CD14-positive monocyte (primary cell): ENCODE data around the gene SIGLEC8. TPM values are rescaled to one million over a fixed set of nuclear protein-coding genes. Genes with fewer than 3 reads are reported as not detected.
A peak's percentile ranks its signal among the peaks of the same experiment; 100 is the strongest.

Experiments
- DNase-seq, 3 donors: peaks; one replicate each; pipeline ENCODE4 v3.0.0-alpha.2; 2011 to 2022
- H2AFZ ChIP-seq: 2 replicates; pipeline ENCODE4 v1.6.0; 2012; ENCODE audit warnings: mild to moderate bottlenecking, low read depth, low read length, inconsistent platforms; ENCODE audit not compliant: insufficient read depth, poor library complexity, severe bottlenecking
- H3K27ac ChIP-seq, 2 donors: 1 replicate in 1 of 2; 2 replicates in 1 of 2; pipeline ENCODE4 v1.5.1; 2012 to 2013; ENCODE audit warnings: low read length in 2 of 2, control low read depth in 1 of 2, inconsistent platforms in 1 of 2, low read depth in 1 of 2, mild to moderate bottlenecking in 1 of 2
- H3K27me3 ChIP-seq, 2 donors: one replicate each; pipeline versions ENCODE4 v1.6.0 to v1.6.1; 2011 to 2013; ENCODE audit warnings: low read length in 2 of 2; ENCODE audit not compliant: control insufficient read depth in 2 of 2, insufficient read depth in 2 of 2
- H3K36me3 ChIP-seq, 2 donors: replicated peaks in 1 of 2; 1 replicate in 1 of 2; 2 replicates in 1 of 2; pipeline versions ENCODE4 v1.5.1 to v1.6.1; 2012 to 2013; ENCODE audit warnings: low read length in 2 of 2, control low read depth in 1 of 2, inconsistent platforms in 1 of 2, mild to moderate bottlenecking in 1 of 2; ENCODE audit not compliant: insufficient read depth in 2 of 2, control insufficient read depth in 1 of 2
- H3K4me1 ChIP-seq, 2 donors: 1 replicate in 1 of 2; 2 replicates in 1 of 2; pipeline versions ENCODE4 v1.5.1 to v1.6.1; 2012 to 2013; ENCODE audit warnings: low read length in 2 of 2, control low read depth in 1 of 2, inconsistent platforms in 1 of 2, mild to moderate bottlenecking in 1 of 2, moderate library complexity in 1 of 2; ENCODE audit not compliant: insufficient read depth in 2 of 2, control insufficient read depth in 1 of 2
- H3K4me2 ChIP-seq: replicated peaks from 2 replicates; pipeline ENCODE3; 2012; ENCODE audit warnings: low read length, moderate library complexity, mild to moderate bottlenecking; ENCODE audit not compliant: poor library complexity, severe bottlenecking; ENCODE audit errors: extremely low read depth
- H3K4me3 ChIP-seq, 3 experiments: fragments of 200-600 bp in 1 of 3; sonication (generic) in 1 of 3; replicated peaks in 1 of 3; 1 replicate in 2 of 3; 2 replicates in 1 of 3; pipeline ENCODE4 v1.5.1; 2011 to 2013; ENCODE audit warnings: low read length in 3 of 3, mild to moderate bottlenecking in 3 of 3, control low read depth in 2 of 3, low read depth in 2 of 3, inconsistent platforms in 1 of 3, moderate library complexity in 1 of 3
- H3K79me2 ChIP-seq: 2 replicates; pipeline ENCODE4 v1.6.0; 2012; ENCODE audit warnings: mild to moderate bottlenecking, control low read depth, inconsistent platforms, low read length, moderate library complexity; ENCODE audit not compliant: insufficient read depth
- H3K9ac ChIP-seq: 2 replicates; pipeline ENCODE4 v1.6.0; 2017; ENCODE audit warnings: low read length, mild to moderate bottlenecking; ENCODE audit not compliant: insufficient read depth, poor library complexity, severe bottlenecking
- H3K9me3 ChIP-seq, 2 donors: replicated peaks in 1 of 2; 1 replicate in 1 of 2; 2 replicates in 1 of 2; pipeline versions ENCODE4 v1.5.1 to v1.6.1; 2012 to 2013; ENCODE audit warnings: low read length in 2 of 2, control low read depth in 1 of 2; ENCODE audit not compliant: control insufficient read depth in 1 of 2, insufficient read depth in 1 of 2
- H4K20me1 ChIP-seq: 2 replicates; pipeline ENCODE4 v1.6.0; 2012; ENCODE audit warnings: mild to moderate bottlenecking, low read length, control low read depth, moderate library complexity; ENCODE audit not compliant: insufficient read depth
- H3K27ac Mint-ChIP-seq, 7 donors: one replicate each; pipeline ENCODE4 v1.8.0; 2020; ENCODE audit warnings: mild to moderate bottlenecking in 7 of 7, mixed read lengths in 7 of 7, moderate library complexity in 6 of 7, inconsistent platforms in 2 of 7
- H3K27me3 Mint-ChIP-seq, 3 donors: one replicate each; pipeline ENCODE4 v1.8.0; 2021 to 2022; ENCODE audit warnings: low read depth in 3 of 3, mild to moderate bottlenecking in 3 of 3, mixed read lengths in 3 of 3, moderate library complexity in 3 of 3, inconsistent platforms in 1 of 3
- H3K36me3 Mint-ChIP-seq, 2 donors: one replicate each; pipeline ENCODE4 v1.8.0; 2020; ENCODE audit warnings: mixed read lengths in 2 of 2, inconsistent platforms in 1 of 2, mild to moderate bottlenecking in 1 of 2
- H3K4me1 Mint-ChIP-seq: one replicate; pipeline ENCODE4 v1.8.0; 2020; ENCODE audit warnings: mild to moderate bottlenecking, mixed read lengths
- H3K4me3 Mint-ChIP-seq, 2 donors: one replicate each; pipeline ENCODE4 v1.8.0; 2020; ENCODE audit warnings: mild to moderate bottlenecking in 2 of 2, mixed read lengths in 2 of 2, moderate library complexity in 1 of 2
- H3K9me3 Mint-ChIP-seq, 7 donors: one replicate each; pipeline ENCODE4 v1.8.0; 2020 to 2022; ENCODE audit warnings: mixed read lengths in 7 of 7, mild to moderate bottlenecking in 6 of 7, moderate library complexity in 6 of 7, inconsistent platforms in 2 of 7
- WGBS: methylation state at CpG from one replicate; pipeline ENCODE4 v1.1.5; 2013; ENCODE audit warnings: missing lambda C conversion rate; ENCODE audit not compliant: insufficient coverage; 5-methylcytosine and 5-hydroxymethylcytosine counted together
- intact Hi-C, 2 donors: fragments of 100-400 bp; cut with micrococcal nuclease; formaldehyde crosslinking; loops; one replicate each; pipeline versions ENCODE4 v1.15.0 to v1.15.1; 2023
- polyA plus RNA-seq, 3 donors: library from polyadenylated mRNA; depleted of rRNA in 1 of 3; unstranded in 2 of 3; stranded (reverse) in 1 of 3; fragments of 300-500 nt in 2 of 3; fragments of >200 nt in 1 of 3; fragmentation: Illumina TruSeq in 2 of 3; gene quantifications; 1 replicate in 2 of 3; 2 replicates in 1 of 3; pipeline ENCODE4 v1.2.3, GENCODE V29; 2012 to 2021
- TF ChIP-seq, protein P1 (sequence below): fragments of 200-600 bp; IDR thresholded peaks from one replicate; pipeline ENCODE4 v1.8.0; 2022; ENCODE audit warnings: antibody characterized with exemption, mild to moderate bottlenecking

SIGLEC8 gene
- polyA plus RNA-seq, 3 donors, result not detected

DNA sequence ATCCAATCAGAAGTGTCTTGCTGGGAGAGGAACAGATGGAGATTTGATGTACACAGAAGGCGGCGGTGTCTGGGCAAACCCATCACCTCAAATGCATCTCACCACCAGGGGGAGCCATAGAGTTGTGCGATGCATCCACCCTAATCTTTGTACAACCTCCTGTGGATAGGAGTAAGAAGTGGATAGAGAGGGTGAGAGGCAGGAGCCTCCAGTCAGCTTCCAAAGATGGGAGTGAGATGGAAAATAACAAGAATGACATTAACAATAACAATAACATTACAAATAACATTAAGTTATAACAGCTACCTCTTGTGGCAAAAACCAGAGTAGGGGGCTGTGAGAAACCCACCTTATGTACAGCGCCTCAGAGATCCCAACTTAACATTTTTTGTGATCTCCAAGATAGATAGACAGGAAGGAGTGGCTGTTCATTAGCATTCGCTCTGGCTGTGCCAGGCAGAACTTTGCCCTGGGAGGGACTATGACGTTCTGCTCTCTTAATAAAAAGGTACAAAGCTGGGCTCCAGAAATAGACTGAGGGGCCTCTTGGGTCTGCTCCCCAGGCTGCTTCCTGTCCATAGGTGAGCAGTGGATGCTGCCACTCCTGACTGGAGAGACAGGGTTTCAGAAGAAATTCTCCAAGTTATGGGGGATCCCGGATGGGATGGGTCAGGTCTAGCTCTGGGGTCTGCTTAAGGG is 14.9 kb upstream of the SIGLEC8 start:
- DNase-seq, result peak; percentile 76 to 80 (median 78)
- H3K27me3 ChIP-seq, result no peaks in the 10 kb centered on the region
- H3K4me3 Mint-ChIP-seq, result no peak overlapping the region
- peaks cover 10% of the 10 kb centered on the region for H3K4me1 Mint-ChIP-seq
- H2AFZ ChIP-seq, result no peak overlapping the region
- 42% methylated on average over 2 of the region's 7 CpGs for WGBS
- H4K20me1 ChIP-seq, result no peaks in the 10 kb centered on the region
- peaks cover 0 to 3% of the 10 kb centered on the region in 2 donors for H3K36me3 Mint-ChIP-seq
- H3K79me2 ChIP-seq, result no peaks in the 10 kb centered on the region
- peaks cover 0 to 2% of the 10 kb centered on the region in 2 donors for H3K9me3 ChIP-seq
- no peak overlapping the region for H3K4me2 ChIP-seq
- peaks cover 14 to 25% (median 17%) of the 10 kb centered on the region in 3 donors for H3K27me3 Mint-ChIP-seq
- H3K9me3 Mint-ChIP-seq, result peaks cover 3 to 5% (median 4%) of the 10 kb centered on the region in 7 donors
- no peak overlapping the region for H3K27ac Mint-ChIP-seq
- no peaks in the 10 kb centered on the region for H3K36me3 ChIP-seq
- no peak overlapping the region for H3K4me3 ChIP-seq
- H3K9ac ChIP-seq, result no peak overlapping the region
- intact Hi-C loops, result loop anchor here (1.0 to 5.0 kb wide), 5 partner anchors 41 to 189 kb away; no protein-coding TSS in a partner anchor
- TF ChIP-seq, protein P1, sequence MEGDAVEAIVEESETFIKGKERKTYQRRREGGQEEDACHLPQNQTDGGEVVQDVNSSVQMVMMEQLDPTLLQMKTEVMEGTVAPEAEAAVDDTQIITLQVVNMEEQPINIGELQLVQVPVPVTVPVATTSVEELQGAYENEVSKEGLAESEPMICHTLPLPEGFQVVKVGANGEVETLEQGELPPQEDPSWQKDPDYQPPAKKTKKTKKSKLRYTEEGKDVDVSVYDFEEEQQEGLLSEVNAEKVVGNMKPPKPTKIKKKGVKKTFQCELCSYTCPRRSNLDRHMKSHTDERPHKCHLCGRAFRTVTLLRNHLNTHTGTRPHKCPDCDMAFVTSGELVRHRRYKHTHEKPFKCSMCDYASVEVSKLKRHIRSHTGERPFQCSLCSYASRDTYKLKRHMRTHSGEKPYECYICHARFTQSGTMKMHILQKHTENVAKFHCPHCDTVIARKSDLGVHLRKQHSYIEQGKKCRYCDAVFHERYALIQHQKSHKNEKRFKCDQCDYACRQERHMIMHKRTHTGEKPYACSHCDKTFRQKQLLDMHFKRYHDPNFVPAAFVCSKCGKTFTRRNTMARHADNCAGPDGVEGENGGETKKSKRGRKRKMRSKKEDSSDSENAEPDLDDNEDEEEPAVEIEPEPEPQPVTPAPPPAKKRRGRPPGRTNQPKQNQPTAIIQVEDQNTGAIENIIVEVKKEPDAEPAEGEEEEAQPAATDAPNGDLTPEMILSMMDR, result peak; percentile 94
- no peak overlapping the region for H3K27ac ChIP-seq
- peaks cover 5 to 6% of the 10 kb centered on the region in 2 donors for H3K4me1 ChIP-seq

DNA sequence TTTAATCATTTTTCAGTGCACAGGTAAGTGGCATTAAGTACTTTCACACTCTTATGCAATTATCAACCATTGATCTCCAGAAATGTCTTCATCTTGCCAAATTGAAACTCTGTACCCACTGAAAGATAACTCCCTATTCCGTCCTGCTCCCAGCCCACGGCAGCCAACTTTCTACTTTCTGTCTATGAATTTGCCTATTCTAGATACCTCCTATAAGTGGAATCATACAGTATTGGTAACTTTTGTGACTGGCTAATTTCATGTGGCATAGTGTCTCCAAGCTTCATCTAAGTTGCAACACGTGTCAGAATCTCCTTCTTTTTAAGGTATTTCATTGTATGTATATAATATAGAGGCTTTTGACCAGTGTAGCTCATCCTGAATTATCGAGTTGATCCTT is 14.4 kb upstream of the SIGLEC8 start:
- Mint-ChIP-seq H3K27ac (no peak overlapping the region), H3K9me3 (peaks cover 3 to 5% (median 4%) of the 10 kb centered on the region in 7 donors), H3K4me1 (peaks cover 15% of the 10 kb centered on the region), H3K4me3 (no peak overlapping the region), H3K27me3 (peaks cover 12 to 21% (median 14%) of the 10 kb centered on the region in 3 donors), H3K36me3 (peaks cover 0 to 3% of the 10 kb centered on the region in 2 donors)
- intact Hi-C loops, result loop anchor here (1.0 to 5.0 kb wide), 5 partner anchors 42 to 190 kb away; no protein-coding TSS in a partner anchor
- Histone ChIP-seq H4K20me1 (no peaks in the 10 kb centered on the region), H2AFZ (no peak overlapping the region), H3K4me3 (no peak overlapping the region), H3K4me1 (peaks cover 10% of the 10 kb centered on the region in 2 donors), H3K4me2 (no peak overlapping the region), H3K9me3 (peaks cover 0 to 2% of the 10 kb centered on the region in 2 donors), H3K9ac (no peak overlapping the region), H3K27ac (no peak overlapping the region), H3K79me2 (no peaks in the 10 kb centered on the region), H3K27me3 (no peaks in the 10 kb centered on the region), H3K36me3 (no peaks in the 10 kb centered on the region)
- WGBS, result no CpG with 5 or more reads among the region's 4 CpGs
- TF ChIP-seq, protein P1, result no peak
- DNase-seq, result no peak
